Kidney tubule cell (primary cell): Measurements from ENCODE around the gene ANGPTL3.

Source experiments
- DNase-seq: peaks from one replicate; pipeline ENCODE4 v3.0.0-alpha.2; 2018; ENCODE audit warnings: low spot score

ANGPTL3 gene

GRCh38 chr1:62628506-62628905 lies 31.2 kb downstream of the ANGPTL3 start:
- no peak for DNase-seq

- DNase-seq = peak; percentile 4
These were observed 40.2 kb downstream of the ANGPTL3 start for GRCh38 chr1:62637392-62638105.

- DNase-seq = no peak
These were observed 46.0 kb downstream of the ANGPTL3 start for GRCh38 chr1:62643283-62643682.

- DNase-seq = no peak
These were observed 55.1 kb downstream of the ANGPTL3 start for GRCh38 chr1:62652387-62652786.

- DNase-seq = no peak
These were observed 57.4 kb downstream of the ANGPTL3 start for GRCh38 chr1:62654744-62655143.
